ENCODE data around the gene FTH1. TPM values are rescaled to one million over a fixed set of nuclear protein-coding genes. Genes with fewer than 3 reads are reported as not detected.
A peak's percentile ranks its signal among the peaks of the same experiment; 100 is the strongest.

FTH1 gene
- total RNA-seq, 1 donor = 1,813 TPM

DNA sequence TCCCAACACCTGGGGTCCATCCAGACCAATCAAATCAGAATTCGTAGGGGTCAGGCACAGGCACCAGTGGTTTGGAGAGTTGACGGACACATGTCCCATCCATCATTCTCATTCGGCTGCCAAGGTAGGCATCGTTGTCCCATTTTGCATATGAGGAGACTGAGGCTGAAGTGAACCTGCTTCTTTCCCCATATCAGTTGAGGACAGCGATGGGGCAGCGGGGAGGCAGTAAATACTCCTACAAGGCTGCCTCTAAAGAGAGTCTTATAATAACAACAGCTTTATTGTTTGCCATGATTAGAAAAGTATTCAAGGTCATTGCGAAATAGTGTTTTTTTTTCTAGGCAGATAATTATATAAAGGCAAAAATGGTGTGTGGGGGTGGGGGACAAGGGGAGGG is 18.9 kb downstream of the FTH1 start:
- DNase-seq (ENCODE audit: low read depth) = no peak
- no peak overlapping the region for H3K4me3 ChIP-seq (ENCODE audit: low read depth, low read length)
- TF ChIP-seq, protein P1, sequence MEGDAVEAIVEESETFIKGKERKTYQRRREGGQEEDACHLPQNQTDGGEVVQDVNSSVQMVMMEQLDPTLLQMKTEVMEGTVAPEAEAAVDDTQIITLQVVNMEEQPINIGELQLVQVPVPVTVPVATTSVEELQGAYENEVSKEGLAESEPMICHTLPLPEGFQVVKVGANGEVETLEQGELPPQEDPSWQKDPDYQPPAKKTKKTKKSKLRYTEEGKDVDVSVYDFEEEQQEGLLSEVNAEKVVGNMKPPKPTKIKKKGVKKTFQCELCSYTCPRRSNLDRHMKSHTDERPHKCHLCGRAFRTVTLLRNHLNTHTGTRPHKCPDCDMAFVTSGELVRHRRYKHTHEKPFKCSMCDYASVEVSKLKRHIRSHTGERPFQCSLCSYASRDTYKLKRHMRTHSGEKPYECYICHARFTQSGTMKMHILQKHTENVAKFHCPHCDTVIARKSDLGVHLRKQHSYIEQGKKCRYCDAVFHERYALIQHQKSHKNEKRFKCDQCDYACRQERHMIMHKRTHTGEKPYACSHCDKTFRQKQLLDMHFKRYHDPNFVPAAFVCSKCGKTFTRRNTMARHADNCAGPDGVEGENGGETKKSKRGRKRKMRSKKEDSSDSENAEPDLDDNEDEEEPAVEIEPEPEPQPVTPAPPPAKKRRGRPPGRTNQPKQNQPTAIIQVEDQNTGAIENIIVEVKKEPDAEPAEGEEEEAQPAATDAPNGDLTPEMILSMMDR (IDR thresholded peaks at IDR 0.05; ENCODE audit: insufficient read depth, low read length) = no peak

- TF ChIP-seq, protein P1 (IDR thresholded peaks at IDR 0.05; ENCODE audit: insufficient read depth, low read length) = peak; percentile 99
- no peak overlapping the region for H3K4me3 ChIP-seq (ENCODE audit: low read depth, low read length)
- DNase-seq (ENCODE audit: low read depth) = peak; percentile 96
Measured at GRCh38 chr11:61947486-61948210, 19.8 kb downstream of the FTH1 start.

DNA sequence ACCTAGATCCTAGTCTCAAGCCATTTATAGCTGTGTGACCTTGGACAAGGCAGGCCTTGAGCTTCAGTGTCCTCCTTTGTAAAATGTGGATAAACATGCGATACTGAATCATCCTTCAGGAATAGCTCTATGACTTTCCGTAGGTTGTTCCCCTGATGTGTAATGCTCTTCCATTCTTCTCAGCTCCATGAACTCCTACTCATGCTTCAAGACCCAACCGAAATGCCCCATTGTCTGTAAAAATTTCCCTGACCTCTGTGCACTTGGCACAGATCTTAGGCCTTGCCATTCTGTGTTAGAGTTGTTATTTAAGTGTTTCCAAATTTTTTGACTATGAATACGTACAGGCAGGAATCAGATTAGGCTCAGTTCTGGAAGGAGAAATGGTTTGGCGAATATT is 20.5 kb downstream of the FTH1 start:
- no peak overlapping the region for H3K4me3 ChIP-seq (ENCODE audit: low read depth, low read length)
- no peak for DNase-seq (ENCODE audit: low read depth)
- TF ChIP-seq, protein P1 (IDR thresholded peaks at IDR 0.05; ENCODE audit: insufficient read depth, low read length) = no peak

- TF ChIP-seq, protein P1 (IDR thresholded peaks at IDR 0.05; ENCODE audit: insufficient read depth, low read length) = no peak
- DNase-seq (ENCODE audit: low read depth) = no peak
- H3K4me3 ChIP-seq (ENCODE audit: low read depth, low read length) = no peak overlapping the region
Measured at GRCh38 chr11:61945191-61945590, 22.2 kb downstream of the FTH1 start.

DNA sequence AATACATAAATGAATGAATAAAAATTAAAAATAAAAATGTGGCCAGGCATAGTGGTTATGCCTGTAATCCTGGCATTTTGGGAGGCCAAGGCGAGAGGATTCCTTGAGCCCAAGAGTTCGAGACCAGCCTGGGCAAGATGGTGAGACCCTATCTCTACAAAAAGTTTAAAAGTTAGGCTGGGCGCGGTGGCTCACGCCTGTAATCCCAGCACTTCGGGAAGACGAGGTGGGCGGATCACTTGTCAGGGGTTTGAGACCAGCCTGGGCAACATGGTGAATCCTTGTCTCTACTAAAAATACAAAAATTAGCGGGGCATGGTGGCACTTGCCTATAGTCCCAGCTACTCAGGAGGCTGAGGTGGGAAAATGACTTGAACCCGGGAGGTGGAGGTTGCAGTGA is 27.0 kb downstream of the FTH1 start:
- TF ChIP-seq, protein P1 (IDR thresholded peaks at IDR 0.05; ENCODE audit: insufficient read depth, low read length) = no peak
- H3K4me3 ChIP-seq (ENCODE audit: low read depth, low read length) = no peak overlapping the region
- no peak for DNase-seq (ENCODE audit: low read depth)

DNA sequence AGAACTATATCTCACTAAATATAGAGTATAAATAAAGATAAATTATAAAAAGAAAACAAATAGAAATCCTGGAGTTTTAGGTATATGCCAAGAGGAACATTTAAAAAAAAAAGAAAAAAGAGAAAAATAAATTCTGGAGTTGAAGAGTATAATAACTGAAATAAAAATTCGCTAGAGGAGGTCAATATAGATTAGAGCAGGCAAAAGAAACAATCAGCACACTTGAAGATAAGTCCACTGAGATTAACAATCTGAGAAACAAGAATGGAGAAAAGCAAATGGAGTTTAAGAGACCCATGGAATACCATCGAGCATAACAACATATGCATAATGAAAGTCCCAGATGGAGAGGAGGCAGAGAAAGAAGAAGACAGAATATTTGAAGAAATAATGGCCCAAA is 31.6 kb downstream of the FTH1 start:
- H3K4me3 ChIP-seq (ENCODE audit: low read depth, low read length) = no peak overlapping the region
- TF ChIP-seq, protein P1 (IDR thresholded peaks at IDR 0.05; ENCODE audit: insufficient read depth, low read length) = no peak
- DNase-seq (ENCODE audit: low read depth) = no peak

- DNase-seq (ENCODE audit: low read depth) = no peak
- H3K4me3 ChIP-seq (ENCODE audit: low read depth, low read length) = no peak overlapping the region
- TF ChIP-seq, protein P1 (IDR thresholded peaks at IDR 0.05; ENCODE audit: insufficient read depth, low read length) = no peak
Measured at GRCh38 chr11:61930933-61931332, 36.5 kb downstream of the FTH1 start.

All from fibroblast of the aortic adventitia (primary cell).